ELR (cell line): ENCODE data around the gene KLK14.

Source experiments
- DNase-seq: peaks from one replicate; pipeline ENCODE4 v3.0.0-alpha.2; 2015; ENCODE audit warnings: low read depth

Gene KLK14

DNA sequence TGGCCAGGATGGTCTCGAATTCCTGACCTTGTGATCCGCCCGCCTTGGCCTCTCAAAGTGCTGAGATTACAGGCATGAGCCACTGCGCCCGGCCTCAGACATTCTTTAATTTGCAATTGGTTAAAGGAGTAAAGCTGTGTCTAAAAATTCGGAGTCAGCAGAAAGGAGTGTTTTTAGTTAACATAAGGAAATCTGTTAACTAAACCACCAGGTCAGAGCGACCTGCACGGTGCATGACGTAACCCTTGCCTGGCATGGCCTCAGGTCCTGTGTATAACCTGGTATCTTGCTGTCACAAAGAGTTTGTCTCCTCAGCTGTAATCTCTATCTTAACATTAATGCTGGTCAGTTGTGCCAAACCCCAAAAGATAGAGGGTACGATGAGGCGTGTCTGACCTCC lies 38.4 kb downstream of the KLK14 start:
- DNase-seq = no peak

DNA sequence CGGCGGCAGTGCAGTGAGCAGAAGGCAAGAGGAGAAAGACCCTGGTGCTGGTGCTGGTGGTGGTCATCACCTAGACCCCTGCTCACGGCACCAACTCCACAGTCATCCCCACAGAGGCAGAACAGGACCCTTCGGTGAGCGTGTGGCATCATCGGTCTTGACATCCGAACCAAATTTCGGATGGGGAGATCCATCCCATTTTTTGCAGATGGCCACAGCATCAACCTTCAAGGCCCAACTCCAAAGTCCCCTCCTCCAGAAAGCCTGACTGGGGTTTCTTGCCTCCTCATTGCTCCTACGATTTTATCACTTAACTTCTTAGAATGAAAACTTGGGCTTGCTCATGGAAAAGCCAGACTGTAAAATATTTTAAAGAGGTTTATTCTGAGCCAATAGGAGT lies 39.2 kb downstream of the KLK14 start:
- no peak for DNase-seq

DNA sequence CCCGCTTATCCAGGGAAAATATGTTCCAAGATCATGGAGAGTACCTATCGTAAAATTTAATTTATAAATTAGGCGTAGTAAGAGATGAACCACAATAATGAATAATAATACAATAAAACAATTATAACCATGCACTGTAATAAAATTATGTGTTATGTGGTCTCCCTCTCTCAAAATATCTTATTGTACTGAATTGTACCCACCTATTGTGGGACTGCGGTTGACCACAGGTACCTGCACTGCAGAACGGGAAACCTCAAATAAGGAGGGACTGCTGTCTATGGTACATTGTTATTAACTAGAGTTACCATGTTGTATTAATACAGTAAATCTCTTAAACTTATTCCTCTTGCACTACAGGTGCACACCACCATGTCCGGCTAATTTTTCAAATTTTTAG lies 42.5 kb downstream of the KLK14 start:
- no peak for DNase-seq

DNA sequence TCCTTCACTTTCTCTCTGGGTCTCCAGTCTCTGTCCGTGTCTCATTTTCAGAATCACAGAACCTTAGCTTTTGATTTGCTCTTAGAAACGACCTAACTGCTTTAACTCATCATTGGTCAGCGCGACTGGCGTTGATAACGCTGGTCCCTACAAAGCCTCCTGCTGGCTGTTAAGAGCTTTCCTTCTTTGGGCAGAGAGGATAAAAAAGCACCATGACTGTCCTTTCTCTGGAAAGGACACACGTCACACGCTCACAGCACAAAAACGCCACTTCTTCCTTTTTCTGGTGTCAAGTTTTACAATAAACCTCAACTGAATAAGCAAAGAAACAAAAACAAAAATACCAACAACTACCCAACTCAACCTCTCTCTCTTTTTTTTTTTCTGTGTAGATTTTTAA lies 46.2 kb downstream of the KLK14 start:
- peak; percentile 20 for DNase-seq

DNA sequence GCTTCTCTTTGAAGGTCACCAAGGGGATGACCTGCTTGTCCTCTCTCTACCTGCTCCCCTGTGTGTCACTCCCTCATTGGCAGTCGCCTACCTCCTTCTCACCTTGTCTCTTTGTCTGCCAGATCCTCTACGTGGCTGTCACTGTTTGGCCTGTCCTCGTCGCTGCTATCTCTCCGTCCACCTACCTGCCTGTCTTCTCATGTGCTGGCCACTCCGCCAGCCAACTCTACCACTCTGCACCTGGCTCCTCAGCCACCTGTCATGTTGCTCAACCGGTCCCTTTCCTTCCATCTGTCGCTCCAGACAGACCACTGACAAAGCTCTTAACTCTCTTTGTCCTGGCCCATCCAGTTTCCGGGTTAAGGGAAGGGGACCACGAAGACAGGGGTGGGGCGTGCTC lies 48.0 kb downstream of the KLK14 start, which contains the start of gene KLK12:
TSS of gene KLK12 (minus strand) at position 299 of the 400 bp plus-strand sequence. CDS start 381 bp downstream, outside the sequence.
- no peak for DNase-seq

DNA sequence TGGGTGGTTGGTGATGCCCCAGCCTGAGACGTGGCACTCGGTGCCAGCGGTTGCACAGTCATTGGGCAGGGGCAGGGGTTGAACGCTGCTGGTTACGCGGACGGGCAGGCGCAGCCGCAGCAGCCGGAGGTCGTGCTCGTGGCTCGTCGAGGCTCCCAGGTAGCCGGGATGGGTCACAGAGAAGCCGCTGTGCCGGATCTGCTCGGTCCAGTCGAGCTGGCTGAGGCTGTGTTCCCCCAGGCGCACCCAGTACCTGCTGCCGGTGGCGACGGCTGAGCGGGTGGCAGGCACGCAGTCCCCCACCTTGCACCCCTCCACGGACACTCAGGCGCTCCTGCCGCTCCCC lies 50.8 kb downstream of the KLK14 start:
- DNase-seq = no peak

DNA sequence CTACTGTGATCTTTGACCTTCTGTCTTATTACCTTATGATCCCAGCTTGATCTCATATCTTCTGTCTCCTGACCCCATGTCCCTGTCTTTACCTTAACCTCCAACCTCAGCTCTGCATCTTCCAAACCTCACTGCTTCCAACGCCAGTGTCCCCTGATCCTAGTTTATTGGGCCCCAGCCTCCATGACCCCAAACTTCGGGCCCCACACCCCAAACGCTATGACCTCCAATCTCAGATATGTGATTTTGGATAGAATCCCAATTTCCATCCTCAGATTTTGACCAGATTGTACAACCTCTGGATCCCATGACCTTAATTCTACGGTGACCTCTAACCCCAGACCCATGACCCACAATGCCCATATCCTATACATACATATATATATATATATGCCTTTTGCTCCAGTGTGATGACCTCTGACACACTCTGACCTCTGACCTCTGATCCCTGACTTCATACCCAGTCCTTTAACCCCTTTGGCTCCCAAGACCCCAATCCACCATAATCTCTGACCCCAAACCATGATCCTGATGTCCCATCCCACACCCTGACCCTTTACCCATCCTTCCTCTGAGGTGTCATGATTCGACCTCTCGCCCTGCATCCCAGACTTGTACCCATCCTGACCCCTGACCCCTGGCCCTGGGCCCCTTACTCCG lies 51.3 kb downstream of the KLK14 start:
- no peak for DNase-seq

DNA sequence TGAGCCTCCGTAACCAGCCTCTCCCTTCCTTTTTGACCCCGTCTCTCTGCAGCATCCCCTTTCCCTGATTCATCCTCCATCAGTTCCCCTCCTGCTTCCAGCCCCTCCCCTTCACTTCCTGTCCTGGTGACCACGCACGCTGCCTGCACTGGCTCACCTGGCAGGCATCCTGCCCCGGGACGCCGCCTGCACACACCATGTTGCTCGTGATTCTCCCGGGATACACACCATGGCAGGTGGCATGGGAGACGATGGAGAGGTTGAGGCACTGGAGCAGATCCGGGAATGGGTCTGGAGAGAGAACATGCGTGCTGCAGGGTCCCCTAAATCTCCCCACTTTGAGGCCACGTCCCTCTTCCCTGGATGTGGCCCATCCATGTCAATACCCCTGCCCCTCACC lies 52.1 kb downstream of the KLK14 start:
- no peak for DNase-seq

DNA sequence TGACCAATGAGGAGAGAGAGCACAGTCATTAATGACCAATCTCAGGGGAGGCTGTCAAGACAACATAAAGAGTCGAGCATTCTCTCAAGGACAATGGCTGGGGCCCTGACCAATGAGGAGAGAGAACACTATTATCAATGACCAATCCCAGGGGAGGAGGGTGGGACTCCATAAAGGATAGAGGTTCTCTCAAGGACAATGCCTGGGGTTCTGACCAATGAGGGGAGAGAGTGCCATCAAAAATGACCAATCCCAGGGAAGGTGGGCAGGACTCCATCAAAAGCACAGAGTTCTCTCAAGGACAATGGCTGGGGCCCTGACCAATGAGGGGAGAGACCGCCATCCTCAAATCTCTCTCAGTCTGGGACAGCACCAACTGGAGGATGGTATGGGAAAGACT lies 53.0 kb downstream of the KLK14 start:
- DNase-seq = peak; percentile 6
